Stimulated activated CD4-positive, alpha-beta T cell treated with anti-CD3 and anti-CD28 coated beads, Interleukin-2, amount 100 ng/mL, for 48 hours (primary cell): ENCODE measurements around the gene LOXL1.
"Not testable (repeated sequence)": the region's sequence is repeated elsewhere in the genome, so short reads cannot be mapped to it uniquely, and the experiment has no call there.

Experiments
- DNase-seq, 2 donors: peaks; one replicate each; pipeline ENCODE4 v3.0.0-alpha.2; 2020

Gene LOXL1

GRCh38 chr15:73954188-73955145 lies 28.2 kb downstream of the LOXL1 start:
- DNase-seq, result no peak

GRCh38 chr15:73955326-73955725 lies 29.1 kb downstream of the LOXL1 start:
- DNase-seq, result no peak

GRCh38 chr15:73955861-73956742 lies 29.8 kb downstream of the LOXL1 start:
- no peak for DNase-seq

- DNase-seq, result no peak
These were observed 30.5 kb downstream of the LOXL1 start for GRCh38 chr15:73956743-73957135.

DNA sequence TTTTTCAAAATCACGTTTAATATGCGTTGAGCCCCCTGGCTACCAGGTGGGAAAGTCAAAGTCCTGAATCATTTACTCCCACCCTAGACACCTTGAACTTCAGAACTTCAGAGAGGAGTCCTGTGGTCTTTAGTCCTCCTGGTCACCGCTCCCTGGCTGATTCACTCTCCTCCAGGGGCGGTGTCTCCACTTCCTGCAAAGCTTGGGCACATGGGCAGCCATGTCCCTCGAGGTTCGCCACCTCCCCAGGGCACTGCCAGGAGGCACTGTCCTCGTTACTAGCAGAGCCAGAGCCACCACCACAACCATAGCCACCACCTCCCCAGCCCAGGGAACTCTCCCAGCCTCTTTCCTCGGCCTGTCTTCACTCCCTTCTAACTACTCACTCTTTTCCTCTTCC lies 31.0 kb downstream of the LOXL1 start:
- no peak for DNase-seq

DNA sequence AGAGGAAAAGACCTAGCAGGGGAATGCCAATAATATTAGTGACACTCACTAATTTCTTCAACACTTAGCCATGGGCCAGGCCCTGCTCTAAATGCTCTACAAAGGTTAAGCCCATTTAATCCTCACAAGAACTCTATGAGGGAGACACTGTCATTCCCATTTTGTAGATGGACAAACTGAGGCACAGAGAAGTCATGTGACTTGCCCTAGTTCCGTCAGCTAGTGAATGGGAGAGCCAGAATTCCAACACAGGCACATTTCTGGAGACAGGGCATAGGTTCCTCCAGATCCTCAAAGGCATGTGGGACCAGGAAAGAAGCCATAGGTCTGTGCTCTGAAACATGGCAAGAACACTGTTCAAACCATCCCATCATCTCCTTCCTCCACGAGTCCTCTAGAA lies 31.5 kb downstream of the LOXL1 start:
- DNase-seq, result no peak

GRCh38 chr15:73959012-73959581 lies 32.8 kb downstream of the LOXL1 start:
- DNase-seq, result no peak

- DNase-seq, result no peak
These were observed 33.5 kb downstream of the LOXL1 start for GRCh38 chr15:73959801-73960200.

DNA sequence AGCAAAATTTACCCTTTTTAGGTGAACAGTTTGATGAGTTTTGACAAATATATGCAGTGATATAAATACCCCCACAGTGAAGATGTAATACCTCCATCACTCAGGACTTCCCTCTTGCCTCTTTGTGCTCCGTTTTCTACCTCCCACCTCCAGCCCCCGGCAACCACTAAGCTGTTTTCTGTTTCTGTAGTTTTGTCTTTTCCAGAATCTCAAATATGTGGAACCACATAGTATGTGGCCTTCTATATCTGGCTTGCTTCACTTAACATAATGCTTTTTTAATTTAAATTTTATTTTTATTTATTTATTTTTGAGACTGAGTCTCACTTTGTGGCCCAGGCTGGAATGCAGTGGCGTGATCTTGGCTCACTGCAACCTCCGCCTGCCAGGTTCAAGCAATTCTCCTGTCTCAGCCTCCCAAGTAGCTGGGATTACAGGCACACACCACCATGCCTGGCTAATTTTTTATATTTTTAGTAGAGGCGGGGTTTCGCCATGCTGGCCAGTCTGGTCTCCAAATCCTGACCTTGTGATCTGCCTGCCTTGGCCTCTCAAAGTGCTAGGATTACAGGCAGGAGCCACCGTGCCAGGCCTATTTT lies 34.3 kb downstream of the LOXL1 start:
- DNase-seq, result not testable (repeated sequence)

- no peak for DNase-seq
These were observed 36.2 kb downstream of the LOXL1 start for GRCh38 chr15:73962433-73962832.

- DNase-seq, result peak; percentile 91 to 92
These were observed 38.5 kb downstream of the LOXL1 start for GRCh38 chr15:73964736-73965093.

DNA sequence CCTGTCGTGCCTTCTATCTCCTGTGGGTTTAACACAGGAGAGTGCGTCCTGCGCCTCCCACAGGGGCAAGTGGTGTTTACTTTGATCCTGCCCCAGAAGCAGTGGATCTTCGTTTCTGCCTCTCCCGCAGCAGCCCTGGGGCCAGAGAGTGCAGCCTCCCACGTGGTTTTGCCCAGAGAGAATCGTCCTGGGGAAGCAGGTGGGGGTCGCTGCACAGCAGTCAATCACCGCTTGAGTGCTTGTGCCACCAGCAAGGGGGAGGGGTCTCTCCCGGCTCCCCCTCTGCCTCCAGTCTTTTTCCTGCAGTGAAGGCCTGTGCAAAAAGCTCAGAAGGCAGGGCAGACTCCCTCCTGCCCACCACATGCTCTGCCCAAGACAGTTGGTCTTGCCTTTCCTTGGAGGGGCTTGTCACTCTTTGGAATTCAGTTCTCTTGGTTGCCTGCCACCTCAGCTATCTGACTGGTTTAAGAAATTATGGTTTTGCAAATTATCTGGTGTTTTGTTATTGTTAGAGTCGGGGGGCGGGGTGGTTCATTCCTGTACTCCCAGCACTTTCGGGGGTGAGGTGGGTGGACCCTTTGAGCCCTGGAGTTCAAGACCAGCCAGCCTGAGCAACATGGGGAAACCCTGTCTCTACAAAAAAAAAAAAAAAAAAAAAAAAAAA lies 39.0 kb downstream of the LOXL1 start:
- DNase-seq, result peak; percentile 52

DNA sequence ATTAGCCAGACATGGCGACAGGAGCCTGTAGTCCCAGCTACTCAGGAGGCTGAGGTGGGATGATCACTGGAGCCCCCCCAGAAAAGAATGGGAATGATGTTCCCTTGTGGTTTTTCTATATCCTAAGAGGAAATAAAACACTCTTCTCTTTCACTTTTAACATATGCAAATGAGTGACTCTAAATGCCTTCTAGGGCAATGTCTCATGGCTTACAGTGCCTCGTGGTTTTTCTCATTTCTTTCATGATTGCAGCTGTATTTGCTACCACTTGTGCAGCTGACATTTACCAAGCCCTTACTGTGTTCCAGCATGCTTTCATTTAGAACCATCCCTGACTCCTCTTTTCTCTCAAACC lies 39.5 kb downstream of the LOXL1 start:
- no peak for DNase-seq

GRCh38 chr15:73968461-73968860 lies 42.2 kb downstream of the LOXL1 start:
- DNase-seq, result no peak

- DNase-seq, result no peak
These were observed 43.0 kb downstream of the LOXL1 start for GRCh38 chr15:73969151-73969759.

DNA sequence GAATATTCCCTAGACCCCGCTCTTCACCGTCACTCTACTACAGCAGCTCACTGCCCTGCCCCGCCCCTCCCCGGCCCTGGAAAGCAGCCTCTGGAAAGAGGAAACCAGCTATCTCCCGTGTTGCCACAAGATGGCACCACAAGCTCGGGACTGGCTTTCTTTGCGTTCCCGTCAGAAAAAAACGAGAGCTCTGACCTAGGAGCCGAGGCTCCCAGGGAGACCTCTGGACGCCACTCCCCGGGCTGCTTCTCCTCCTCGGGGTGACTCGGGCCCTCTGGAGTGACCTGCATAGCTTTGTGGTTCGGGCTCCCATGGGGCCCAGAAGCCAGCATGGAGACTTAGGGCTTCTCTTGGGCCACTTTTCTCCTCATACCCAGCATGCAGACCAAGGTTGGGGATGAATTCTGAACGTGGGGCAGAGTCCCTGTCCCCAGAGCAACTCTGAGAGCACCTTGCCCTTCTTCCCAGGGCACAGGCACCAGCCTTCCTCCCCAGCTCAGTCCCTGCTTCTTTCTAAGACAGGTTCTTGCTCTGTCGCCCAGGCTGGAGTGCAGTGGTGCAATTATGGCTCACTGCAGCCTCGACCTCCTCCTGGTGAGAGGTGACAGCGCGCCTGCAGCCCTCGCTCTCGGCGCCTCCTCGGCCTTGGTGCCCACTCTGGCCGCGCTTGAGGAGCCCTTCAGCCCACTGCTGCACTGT lies 46.9 kb downstream of the LOXL1 start:
- DNase-seq, result peak; percentile 77

- not testable (repeated sequence) for DNase-seq
These were observed 47.5 kb downstream of the LOXL1 start for GRCh38 chr15:73973683-73974200.

- not testable (repeated sequence) for DNase-seq
These were observed 49.3 kb downstream of the LOXL1 start for GRCh38 chr15:73975440-73976125.

- no peak for DNase-seq
These were observed 52.6 kb downstream of the LOXL1 start for GRCh38 chr15:73978896-73979295.

- DNase-seq, result no peak
These were observed 53.4 kb downstream of the LOXL1 start for GRCh38 chr15:73979636-73980035.
